HuH-7 (cell line): ENCODE data around the gene ZNF470.

Experiments
- DNase-seq: peaks from one replicate; pipeline ENCODE4 v3.0.0; 2011; ENCODE audit warnings: low spot score

ZNF470 gene

DNA sequence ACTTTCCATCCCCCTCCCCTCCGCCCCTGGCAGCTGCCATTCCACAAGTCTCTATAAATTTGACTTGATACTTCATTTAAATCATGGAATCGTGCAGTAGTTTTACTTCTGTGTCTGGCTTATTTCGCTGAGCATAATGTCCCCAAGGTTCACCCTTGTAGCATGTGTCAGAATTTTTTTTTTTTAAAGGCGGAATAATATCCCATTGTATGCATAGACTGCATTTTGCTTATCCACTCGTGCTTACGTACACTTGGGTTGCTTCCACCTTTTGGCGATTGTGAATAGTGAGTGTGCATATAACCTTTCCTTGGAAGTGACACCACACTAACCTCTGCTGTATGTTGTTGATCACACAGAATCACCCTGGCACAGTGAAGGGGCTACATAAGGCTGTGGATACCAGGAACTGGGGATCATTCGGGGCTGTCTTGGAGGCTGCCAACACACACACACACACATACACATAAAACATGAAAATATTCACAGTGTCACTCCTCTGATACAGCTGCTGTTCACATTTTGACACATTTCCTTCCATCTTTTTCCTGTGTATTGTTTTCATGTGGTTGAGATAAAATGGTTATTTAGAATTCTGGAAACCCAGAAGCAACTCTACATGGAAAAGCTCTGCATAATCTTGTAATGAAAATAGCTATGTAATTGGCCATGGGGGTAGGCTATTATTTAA, 41.2 kb downstream of the ZNF470 start:
- DNase-seq, result no peak

DNA sequence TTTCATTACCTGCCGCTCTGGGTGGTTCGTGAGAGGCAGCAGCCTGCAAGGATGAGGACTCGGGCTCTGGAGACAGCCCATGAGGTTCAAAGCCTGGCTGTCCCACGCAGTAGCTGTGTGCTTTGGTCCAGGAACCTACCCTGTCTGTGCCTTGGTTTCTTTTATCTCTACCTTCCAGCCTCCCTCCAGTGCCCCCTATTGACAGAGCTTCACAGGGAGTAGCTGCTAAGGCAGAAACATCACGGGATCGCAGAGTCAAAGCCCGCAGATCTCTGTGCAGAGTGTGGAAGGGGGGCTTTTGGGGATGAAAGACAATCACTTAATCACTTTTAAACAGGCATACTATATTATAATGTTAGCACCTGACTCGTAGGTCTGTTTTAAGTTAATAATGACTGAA, 44.0 kb downstream of the ZNF470 start:
- DNase-seq, result no peak

- DNase-seq, result no peak
These were observed 45.5 kb downstream of the ZNF470 start for GRCh38 chr19:56612737-56613136.

- no peak for DNase-seq
These were observed 46.4 kb downstream of the ZNF470 start for GRCh38 chr19:56613639-56614038.

- no peak for DNase-seq
These were observed 50.3 kb downstream of the ZNF470 start for GRCh38 chr19:56617531-56617930.

DNA sequence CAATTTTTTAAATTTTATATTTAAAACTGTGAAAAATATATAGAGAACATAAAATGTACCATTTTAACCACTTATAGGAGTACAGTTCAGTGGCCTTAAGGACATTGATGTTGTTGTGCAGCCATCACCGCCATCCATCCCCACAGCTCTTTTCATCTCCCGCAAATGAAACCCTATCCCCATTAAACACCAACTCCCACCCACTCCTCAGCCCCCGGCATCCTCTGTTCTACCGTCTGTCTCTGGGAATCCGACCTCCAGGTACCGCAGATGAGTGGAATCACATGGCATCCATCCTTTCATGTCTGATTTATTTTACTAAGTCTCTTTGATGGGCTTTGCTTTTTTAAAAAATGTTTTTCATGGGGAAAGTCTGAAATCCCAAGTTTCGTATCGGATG, 51.9 kb downstream of the ZNF470 start:
- DNase-seq, result no peak

GRCh38 chr19:56622374-56622773, 55.1 kb downstream of the ZNF470 start:
- no peak for DNase-seq

- DNase-seq, result no peak
These were observed 55.7 kb downstream of the ZNF470 start for GRCh38 chr19:56623006-56623405.

GRCh38 chr19:56625708-56626107, 58.4 kb downstream of the ZNF470 start:
- no peak for DNase-seq

- DNase-seq, result no peak
These were observed 65.8 kb downstream of the ZNF470 start for GRCh38 chr19:56633021-56633420.

DNA sequence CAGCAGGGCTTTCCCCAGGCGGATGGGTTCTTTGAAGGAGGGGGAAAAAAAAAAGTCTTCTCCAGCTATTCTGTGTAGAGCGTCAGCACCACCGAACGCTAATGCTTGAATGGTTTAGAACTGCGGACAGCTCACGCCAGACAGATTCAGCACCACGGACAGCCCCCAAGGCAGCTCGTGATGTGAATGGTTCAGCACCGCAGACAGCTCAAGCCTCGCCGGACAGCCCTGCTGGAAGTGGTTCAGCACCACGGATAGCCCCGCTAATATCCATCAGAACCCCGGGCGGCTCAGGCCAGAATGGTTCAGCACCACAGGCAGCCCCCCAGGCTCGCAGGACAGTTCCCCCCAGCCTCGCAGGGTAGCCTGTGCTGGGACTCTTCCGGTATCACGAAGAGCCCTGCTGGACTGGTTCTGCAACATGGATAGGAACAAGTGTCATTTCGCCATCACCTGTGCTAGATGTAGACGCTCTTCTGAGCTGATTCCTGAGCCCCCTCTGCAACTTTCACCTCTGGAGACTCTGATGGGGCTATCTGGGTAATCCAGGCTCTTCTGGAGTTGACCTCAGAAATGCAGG, 70.8 kb downstream of the ZNF470 start:
- peak; percentile 87 for DNase-seq
